Mucosa of descending colon (tissue), 3 donors: Measurements from ENCODE around the gene POU2F3. TPM values are rescaled to one million over a fixed set of nuclear protein-coding genes. Genes with fewer than 3 reads are reported as not detected.
A peak's percentile ranks its signal among the peaks of the same experiment; 100 is the strongest.

Source experiments
- ATAC-seq: fragments of 200-7000 bp; cut with Tn5 transposase; one replicate; pipeline ENCODE4 v1.9.1; 2020; ENCODE audit warnings: mild to moderate bottlenecking, moderate library complexity
- DNase-seq, 3 donors: peaks; one replicate each; pipeline ENCODE4 v3.0.0-alpha.2; 2020
- H3K36me3 ChIP-seq: fragments of 200-600 bp; one replicate; pipeline ENCODE4 v1.8.0; 2021; ENCODE audit warnings: low read depth, mild to moderate bottlenecking
- H3K4me1 ChIP-seq: fragments of 200-600 bp; one replicate; pipeline ENCODE4 v1.8.0; 2021; ENCODE audit warnings: low read depth, mild to moderate bottlenecking
- H3K4me3 ChIP-seq: fragments of 200-600 bp; one replicate; pipeline ENCODE4 v1.8.0; 2021; ENCODE audit warnings: mild to moderate bottlenecking
- H3K9me3 ChIP-seq: fragments of 200-600 bp; one replicate; pipeline ENCODE4 v1.8.0; 2021; ENCODE audit warnings: mild to moderate bottlenecking
- intact Hi-C, 2 donors: fragments of 100-400 bp; cut with DNase I in 1 of 2; cut with micrococcal nuclease in 1 of 2; formaldehyde crosslinking; loops; one replicate each; pipeline versions ENCODE4 v1.11.0 to v1.11.1; 2022; cut with DNase I, micrococcal nuclease
- total RNA-seq, 3 donors: library from RNA; stranded (reverse); fragmentation: NEBNext Ultra II Directional in 2 of 3; extraction: Animal tissue kit (Norgen Biotek cat#: 25700) in 2 of 3; gene quantifications; one replicate each; pipeline versions ENCODE4 v1.2.1 to v1.2.4, GENCODE V29; 2021 to 2023
- TF ChIP-seq, protein P1 (sequence below): fragments of 200-600 bp; IDR thresholded peaks from one replicate; pipeline ENCODE4 v1.8.0; 2022; ENCODE audit warnings: antibody characterized with exemption, mild to moderate bottlenecking
- donor health status: DM: no; HTN: no; CAD: no; lungs with moderate emphysema.
- donor health status: DM: no; HTN: no; CAD: no.
- donor health status: DM: no; HTN: yes; CAD: no.

Gene POU2F3
- total RNA-seq, 3 donors from 2014 or later, result 1.1 to 3.0 (median 2.2) TPM

DNA sequence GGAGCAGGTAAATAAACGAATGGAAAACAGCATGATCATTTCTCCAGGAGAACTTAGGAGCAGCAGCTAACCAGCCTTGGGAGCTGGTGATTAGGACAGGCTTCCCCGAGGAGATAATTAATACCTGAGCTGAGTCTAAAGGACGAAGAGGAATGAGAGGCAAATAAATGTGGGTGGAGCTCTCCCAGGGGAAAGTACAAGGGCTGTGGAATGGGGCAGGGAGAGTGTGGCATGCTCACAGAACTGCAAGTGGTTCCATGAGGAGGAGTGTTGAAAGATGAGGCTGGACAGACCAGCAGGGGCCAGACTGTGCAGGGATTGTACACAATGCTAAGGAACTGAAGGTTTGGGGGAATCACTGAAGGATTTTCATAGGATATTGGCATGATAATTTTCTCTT is 70.9 kb downstream of the POU2F3 start:
- ATAC-seq (peak; percentile 79), DNase-seq (peak in 1 of 3 donors; percentile 60)
- H3K9me3 ChIP-seq, result no peaks in the 10 kb centered on the region
- H3K4me3 ChIP-seq, result no peak overlapping the region
- intact Hi-C loops, result no loop called here
- H3K36me3 ChIP-seq, result no peaks in the 10 kb centered on the region
- peaks cover 22% of the 10 kb centered on the region for H3K4me1 ChIP-seq
- TF ChIP-seq, protein P1, sequence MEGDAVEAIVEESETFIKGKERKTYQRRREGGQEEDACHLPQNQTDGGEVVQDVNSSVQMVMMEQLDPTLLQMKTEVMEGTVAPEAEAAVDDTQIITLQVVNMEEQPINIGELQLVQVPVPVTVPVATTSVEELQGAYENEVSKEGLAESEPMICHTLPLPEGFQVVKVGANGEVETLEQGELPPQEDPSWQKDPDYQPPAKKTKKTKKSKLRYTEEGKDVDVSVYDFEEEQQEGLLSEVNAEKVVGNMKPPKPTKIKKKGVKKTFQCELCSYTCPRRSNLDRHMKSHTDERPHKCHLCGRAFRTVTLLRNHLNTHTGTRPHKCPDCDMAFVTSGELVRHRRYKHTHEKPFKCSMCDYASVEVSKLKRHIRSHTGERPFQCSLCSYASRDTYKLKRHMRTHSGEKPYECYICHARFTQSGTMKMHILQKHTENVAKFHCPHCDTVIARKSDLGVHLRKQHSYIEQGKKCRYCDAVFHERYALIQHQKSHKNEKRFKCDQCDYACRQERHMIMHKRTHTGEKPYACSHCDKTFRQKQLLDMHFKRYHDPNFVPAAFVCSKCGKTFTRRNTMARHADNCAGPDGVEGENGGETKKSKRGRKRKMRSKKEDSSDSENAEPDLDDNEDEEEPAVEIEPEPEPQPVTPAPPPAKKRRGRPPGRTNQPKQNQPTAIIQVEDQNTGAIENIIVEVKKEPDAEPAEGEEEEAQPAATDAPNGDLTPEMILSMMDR, result no peak

DNA sequence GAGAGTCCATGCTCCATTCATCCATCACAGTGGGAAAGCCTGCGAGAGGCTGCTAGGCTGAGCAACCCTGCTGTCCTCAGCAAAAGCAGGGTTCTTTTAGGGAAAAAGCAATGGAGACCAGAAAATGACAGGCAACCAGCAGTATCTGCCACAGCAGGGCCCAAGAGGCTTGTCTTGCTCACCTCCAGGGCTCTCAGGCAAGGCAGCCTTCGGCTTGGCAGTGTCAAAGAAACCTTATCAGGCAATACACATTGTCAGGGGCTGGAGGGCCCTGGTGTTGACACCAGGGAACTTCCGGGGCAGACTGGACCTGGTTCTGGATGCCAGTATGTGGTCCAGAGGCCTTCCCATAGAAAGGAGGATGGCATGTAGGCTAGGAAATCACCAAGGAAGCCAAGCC is 74.9 kb downstream of the POU2F3 start:
- Histone ChIP-seq H3K9me3 (no peaks in the 10 kb centered on the region), H3K4me3 (no peak overlapping the region), H3K36me3 (no peaks in the 10 kb centered on the region), H3K4me1 (peaks cover 28% of the 10 kb centered on the region)
- intact Hi-C loops, result no loop called here
- TF ChIP-seq, protein P1, result no peak
- no peak for DNase-seq
- no peak for ATAC-seq

DNA sequence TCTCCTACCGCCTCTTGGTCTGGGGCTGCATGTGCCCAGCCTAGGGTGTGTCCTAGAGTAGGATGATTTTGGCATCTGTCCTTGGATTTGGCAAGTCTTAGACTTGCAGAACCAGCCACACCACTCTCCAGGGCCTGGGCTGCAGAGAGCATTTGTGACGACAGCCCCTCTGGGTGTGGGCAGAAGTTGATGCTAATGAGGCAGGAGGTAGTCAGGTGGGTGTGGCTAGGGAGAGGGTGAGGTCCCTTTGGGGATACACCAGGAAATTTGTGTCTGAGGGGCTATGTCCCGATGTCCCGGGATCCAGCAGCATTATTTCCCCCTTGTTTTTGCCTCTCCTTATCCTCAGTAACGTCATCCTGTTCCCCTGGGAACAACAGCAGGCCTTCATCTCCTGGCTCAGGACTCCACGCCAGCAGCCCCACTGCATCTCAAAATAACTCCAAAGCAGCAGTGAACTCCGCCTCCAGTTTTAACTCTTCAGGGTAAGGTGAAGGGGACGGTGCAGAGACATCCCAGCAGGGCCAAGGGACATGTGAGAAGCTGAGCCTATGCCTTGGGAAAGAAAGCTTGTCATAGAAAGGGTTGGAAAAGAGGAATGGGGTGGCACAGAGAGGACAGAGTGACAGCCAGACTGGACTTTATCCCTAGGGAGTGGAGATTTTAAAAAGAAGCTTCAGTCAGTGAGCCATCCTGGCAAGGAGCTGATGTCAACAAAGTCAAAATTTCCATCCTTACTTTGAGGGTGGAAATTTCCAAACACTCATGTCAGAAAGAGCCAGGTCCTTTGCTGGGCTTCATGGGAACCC is 77.1 kb downstream of the POU2F3 start:
- intact Hi-C loops, result no loop called here
- TF ChIP-seq, protein P1, result no peak
- no peaks in the 10 kb centered on the region for H3K36me3 ChIP-seq
- DNase-seq (peak; percentile 84 to 91 (median 84)), ATAC-seq (peak; percentile 95)
- H3K4me1 ChIP-seq, result peaks cover 14% of the 10 kb centered on the region
- H3K9me3 ChIP-seq, result no peaks in the 10 kb centered on the region
- no peak overlapping the region for H3K4me3 ChIP-seq

DNA sequence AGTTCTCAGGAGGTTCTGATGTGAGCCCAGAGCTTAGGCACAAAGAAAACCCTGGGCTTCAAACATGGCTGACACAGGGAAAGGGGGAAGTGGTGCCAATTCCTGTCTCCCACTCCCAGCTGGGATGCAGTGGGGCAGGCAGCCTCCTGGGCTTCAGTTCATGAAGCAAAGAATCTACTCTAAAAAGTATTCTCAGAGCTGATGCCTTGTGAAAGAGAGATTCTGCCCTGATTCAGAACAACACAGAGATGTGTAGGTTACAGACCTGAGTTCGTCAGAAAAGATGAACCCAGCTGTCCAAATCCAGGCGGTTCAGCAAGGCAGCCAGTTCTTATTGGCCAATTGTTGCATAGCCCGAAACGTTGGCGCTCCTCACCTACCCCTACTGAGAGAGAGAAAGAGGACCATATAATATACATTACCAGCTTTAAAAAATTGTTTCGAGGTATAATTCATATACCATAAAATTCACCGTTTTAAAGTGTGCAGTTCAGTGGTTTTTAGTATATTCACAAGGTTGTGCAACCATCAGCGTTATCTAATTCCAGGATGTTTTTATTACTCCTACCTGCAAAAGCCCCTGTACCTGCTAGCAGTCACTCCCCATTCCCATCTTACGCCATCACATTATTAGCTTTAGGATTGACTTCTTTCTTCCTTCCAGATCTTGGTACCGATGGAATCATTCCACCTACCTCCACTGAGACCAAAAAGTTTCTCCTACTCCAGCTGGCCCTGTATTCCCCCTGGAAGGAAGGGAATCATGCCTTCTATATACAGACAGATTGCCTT is 77.9 kb downstream of the POU2F3 start:
- TF ChIP-seq, protein P1, result no peak
- peaks cover 14% of the 10 kb centered on the region for H3K4me1 ChIP-seq
- no peaks in the 10 kb centered on the region for H3K36me3 ChIP-seq
- no peak for DNase-seq
- H3K4me3 ChIP-seq, result no peak overlapping the region
- ATAC-seq, result no peak
- H3K9me3 ChIP-seq, result no peaks in the 10 kb centered on the region
- intact Hi-C loops, result no loop called here

DNA sequence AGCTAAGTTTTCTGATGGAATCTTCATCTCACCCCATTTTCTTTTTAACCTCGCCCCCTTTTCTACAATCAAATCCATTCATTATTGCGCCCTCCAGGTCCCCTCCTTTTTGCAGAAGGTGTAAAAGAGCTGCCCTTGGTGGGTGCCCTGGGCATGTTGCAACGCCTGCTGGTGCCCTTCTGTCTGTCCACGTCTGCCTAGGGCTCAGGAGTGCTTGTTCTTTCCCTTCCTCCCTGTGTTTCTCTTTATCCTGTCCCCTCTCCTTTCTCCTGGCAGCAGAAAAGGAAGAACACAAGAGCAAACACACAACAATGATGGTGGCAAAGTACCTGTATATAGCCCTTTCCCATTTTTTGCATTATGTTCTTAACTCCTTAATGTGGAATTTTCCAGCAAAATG is 79.0 kb downstream of the POU2F3 start:
- H3K9me3 ChIP-seq, result no peaks in the 10 kb centered on the region
- no peak for DNase-seq
- H3K36me3 ChIP-seq, result no peaks in the 10 kb centered on the region

More for the DNA sequence above, 79.0 kb downstream of the POU2F3 start:
- H3K4me1 ChIP-seq, result peaks cover 14% of the 10 kb centered on the region
- intact Hi-C loops, result no loop called here
- TF ChIP-seq, protein P1, result no peak
- no peak overlapping the region for H3K4me3 ChIP-seq
- ATAC-seq, result no peak
